Endothelial cell of umbilical vein (primary cell): ENCODE data around the gene IGFL4. TPM values are rescaled to one million over a fixed set of nuclear protein-coding genes. Genes with fewer than 3 reads are reported as not detected.
A peak's percentile ranks its signal among the peaks of the same experiment; 100 is the strongest.

Experiments used
- BruUV-seq: library from RNA; stranded (reverse); fragments of 400-500 nt; replicated peaks from 2 replicates; lab custom pipeline; 2021; lab: Mats Ljungman, UMichigan
- CTCF ChIA-PET: fragments of 300-600, 350-600 bp; sonication (Branson Sonifier 250); formaldehyde crosslinking; loops from one replicate; lab custom pipeline; 2021; ENCODE audit warnings: antibody characterized with exemption, inconsistent platforms; lab: Charles Lee
- POLR2A ChIA-PET: fragments of 300-600, 350-600 bp; sonication (Branson Sonifier 250); formaldehyde crosslinking; loops from one replicate; lab custom pipeline; 2021; ENCODE audit warnings: antibody characterized with exemption, inconsistent platforms; lab: Charles Lee
- DNase-seq: peaks from one replicate; pipeline ENCODE4 v3.0.0-alpha.2; 2011; ENCODE audit warnings: low read depth, low spot score
- FAIRE-seq: peaks from 2 replicates; lab custom pipeline; 2011; peaks lifted over from hg19 to GRCh38; lab: Jason Lieb, UNC
- H2AFZ ChIP-seq: 2 replicates; pipeline ENCODE4 v1.6.0; 2012; ENCODE audit warnings: low read depth, low read length, control low read depth, inconsistent platforms
- H3K27ac ChIP-seq: 2 replicates; pipeline ENCODE4 v1.5.1; 2011; ENCODE audit warnings: low read depth, mild to moderate bottlenecking, control low read depth, low read length, moderate library complexity; ENCODE audit not compliant: insufficient read depth
- H3K27me3 ChIP-seq, 2 experiments: 2 replicates each; pipeline versions ENCODE4 v1.6.0 to v1.6.1; 2011; ENCODE audit warnings: low read length in 2 of 2, mixed read lengths in 1 of 2; ENCODE audit not compliant: control insufficient read depth in 2 of 2, insufficient read depth in 2 of 2
- H3K36me3 ChIP-seq, 2 experiments: 2 replicates in 1 of 2; 3 replicates in 1 of 2; pipeline ENCODE4 v1.5.1; 2011; ENCODE audit warnings: low read length in 2 of 2, mild to moderate bottlenecking in 1 of 2, moderate library complexity in 1 of 2; ENCODE audit not compliant: control insufficient read depth in 2 of 2, insufficient read depth in 2 of 2; ENCODE audit errors: extremely low read depth in 1 of 2
- H3K4me1 ChIP-seq: 3 replicates; pipeline ENCODE4 v1.5.1; 2011; ENCODE audit warnings: mild to moderate bottlenecking, low read length; ENCODE audit not compliant: control insufficient read depth, insufficient read depth; ENCODE audit errors: extremely low read depth
- H3K4me2 ChIP-seq: 2 replicates; pipeline ENCODE4 v1.6.1; 2011; ENCODE audit warnings: low read length, control low read depth, mixed read lengths; ENCODE audit not compliant: insufficient read depth
- H3K4me3 ChIP-seq, 3 experiments: fragments of 200-600 bp in 1 of 3; sonication (generic), shearing (Covaris generic) in 1 of 3; replicated peaks in 1 of 3; 2 replicates each; pipeline ENCODE4 v1.5.1; 2011 to 2016; ENCODE audit warnings: control low read depth in 3 of 3, low read length in 3 of 3, mild to moderate bottlenecking in 2 of 3, inconsistent platforms in 1 of 3, low read depth in 1 of 3, moderate library complexity in 1 of 3; ENCODE audit not compliant: insufficient read depth in 1 of 3
- H3K79me2 ChIP-seq: 2 replicates; pipeline ENCODE4 v1.6.0; 2012; ENCODE audit warnings: low read length, inconsistent platforms; ENCODE audit not compliant: control insufficient read depth, insufficient read depth
- H3K9ac ChIP-seq: replicated peaks from 2 replicates; pipeline ENCODE3; 2011; ENCODE audit warnings: low read length, control low read depth; ENCODE audit not compliant: insufficient read depth; ENCODE audit errors: extremely low read depth
- H3K9me1 ChIP-seq: replicated peaks from 3 replicates; pipeline ENCODE4 v1.6.0; 2011; ENCODE audit warnings: mild to moderate bottlenecking, low read length; ENCODE audit not compliant: control insufficient read depth, insufficient read depth; ENCODE audit errors: extremely low read depth
- H3K9me3 ChIP-seq: replicated peaks from 2 replicates; pipeline ENCODE4 v1.5.1; 2012; ENCODE audit warnings: low read length, inconsistent platforms; ENCODE audit not compliant: control insufficient read depth, insufficient read depth
- H4K20me1 ChIP-seq: replicated peaks from 2 replicates; pipeline ENCODE3; 2011; ENCODE audit warnings: mild to moderate bottlenecking, low read length; ENCODE audit not compliant: control insufficient read depth, insufficient read depth; ENCODE audit errors: extremely low read depth
- CTCF ChIP-seq, 2 donors: IDR thresholded peaks; 1 replicate in 1 of 2; 2 replicates in 1 of 2; pipeline ENCODE4 v1.5.1; 2011; ENCODE audit warnings: low read length in 2 of 2, mild to moderate bottlenecking in 2 of 2, moderate library complexity in 2 of 2, control low read depth in 1 of 2, inconsistent platforms in 1 of 2, low read depth in 1 of 2; ENCODE audit not compliant: insufficient read depth in 1 of 2; ENCODE audit errors: extremely low read depth in 1 of 2
- EZH2 ChIP-seq: IDR thresholded peaks from 2 replicates; pipeline ENCODE4 v1.6.1; 2012; ENCODE audit warnings: borderline replicate concordance, low read depth, mild to moderate bottlenecking, moderate library complexity, low read length, inconsistent platforms; ENCODE audit not compliant: severe bottlenecking
- FOS ChIP-seq: IDR thresholded peaks from 2 replicates; pipeline ENCODE4 v1.6.1; 2011; ENCODE audit warnings: mild to moderate bottlenecking, low read length, moderate library complexity, borderline replicate concordance; ENCODE audit not compliant: insufficient read depth
- GATA2 ChIP-seq: IDR thresholded peaks from 2 replicates; pipeline ENCODE4 v1.7.0; 2011; ENCODE audit warnings: low read depth, mild to moderate bottlenecking, moderate library complexity, mixed read lengths, low read length; ENCODE audit not compliant: insufficient read length, insufficient read depth
- MYC ChIP-seq: IDR thresholded peaks from one replicate; pipeline ENCODE4 v1.6.1; 2011; ENCODE audit warnings: mild to moderate bottlenecking, low read depth, low read length
- POLR2A ChIP-seq: IDR thresholded peaks from 2 replicates; pipeline ENCODE4 v1.6.1; 2012; ENCODE audit warnings: low read depth, mild to moderate bottlenecking, control low read depth, low read length
- POLR2AphosphoS5 ChIP-seq: IDR thresholded peaks from 2 replicates; pipeline ENCODE4 v1.6.1; 2012; ENCODE audit warnings: low read depth, mild to moderate bottlenecking, control low read depth, low read length, moderate library complexity; ENCODE audit not compliant: insufficient read depth
- dilution Hi-C: fragments of 300-500 bp; cut with MboI; formaldehyde crosslinking; loops from one replicate; pipeline ENCODE4 v1.15.0; 2019; ENCODE audit warnings: low sequenced_read_pairs; ENCODE audit not compliant: extremely low pct_ligation_motif_present
- intact Hi-C: fragments of 100-400 bp; cut with micrococcal nuclease; formaldehyde crosslinking; loops from one replicate; pipeline ENCODE4 v1.10.0; 2022
- microRNA counts: library from miRNA; unstranded; fragments of <30 nt; microRNA quantifications from one replicate; lab custom pipeline; 2016
- microRNA-seq: library from miRNA; unstranded; fragments of <30 nt; microRNA quantifications from one replicate; pipeline ENCODE4 v1.2.0, GENCODE V29; 2021; ENCODE audit warnings: borderline number of aligned reads, borderline replicate concordance
- polyA plus RNA-seq, 4 experiments: library from polyadenylated mRNA; depleted of rRNA in 3 of 4; stranded (reverse) in 3 of 4; unstranded in 1 of 4; fragments of >200 nt; gene quantifications; 2 replicates each; pipeline versions ENCODE4 v1.2.1 to v1.2.3, GENCODE V29; 2011 to 2012; ENCODE audit warnings: missing spikeins in 1 of 4
- small RNA-seq: library from RNA; depleted of rRNA; stranded (forward); fragments of <200 nt; gene quantifications from one replicate; pipeline ENCODE3, GENCODE V24; 2012; ENCODE audit warnings: low replicate concordance, low read depth; ENCODE audit not compliant: insufficient read depth, insufficient read length
- total RNA-seq: library from RNA; stranded (reverse); gene quantifications from 2 replicates; pipeline ENCODE4 v1.2.3, GENCODE V29; 2021
- TF ChIP-seq, protein P1 (sequence below): IDR thresholded peaks from 2 replicates; pipeline ENCODE4 v1.6.1; 2011; ENCODE audit not compliant: insufficient read depth, insufficient read length

The IGFL4 gene
- total and polyA plus RNA-seq, 2 donors (not counting 3 experiments of a cell fraction or from before 2014, with no cell fraction given) = not detected

- no peak overlapping the region for H3K9ac ChIP-seq
- dilution Hi-C loops (no loop called here), intact Hi-C loops (no loop called here)
- H3K36me3 ChIP-seq = no peaks in the 10 kb centered on the region
- TF ChIP-seq GATA2 (no peak), MYC (no peak), FOS (no peak), EZH2 (no peak), POLR2A (no peak), CTCF (IDR thresholded peaks at IDR 0.05; ENCODE audit: extremely low read depth in 1 of 2, insufficient read depth in 1 of 2, low read depth in 1 of 2, low read length in 2 of 2) (no peak), POLR2AphosphoS5 (no peak)
- TF ChIP-seq, protein P1, sequence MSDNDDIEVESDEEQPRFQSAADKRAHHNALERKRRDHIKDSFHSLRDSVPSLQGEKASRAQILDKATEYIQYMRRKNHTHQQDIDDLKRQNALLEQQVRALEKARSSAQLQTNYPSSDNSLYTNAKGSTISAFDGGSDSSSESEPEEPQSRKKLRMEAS = no peak
- DNase-seq = no peak
- ChIA-PET POLR2A (interaction anchor here (0.6 kb wide), 1 partner anchor 309 kb away, joined by 3 read pairs; no protein-coding TSS in a partner anchor), CTCF (no interaction called here)
- no peak overlapping the region for H2AFZ ChIP-seq
- H4K20me1 ChIP-seq = no peaks in the 10 kb centered on the region
- no peaks in the 10 kb centered on the region for H3K79me2 ChIP-seq
- peaks cover 2 to 6% of the 10 kb centered on the region in 2 experiments for H3K27me3 ChIP-seq
- H3K4me3 ChIP-seq = no peak overlapping the region
- H3K9me1 ChIP-seq = no peaks in the 10 kb centered on the region
- peaks cover 4% of the 10 kb centered on the region for H3K4me1 ChIP-seq
- no TSS peak for BruUV-seq
- H3K27ac ChIP-seq = no peak overlapping the region
- no peaks in the 10 kb centered on the region for H3K9me3 ChIP-seq
- no peak for FAIRE-seq
- no peak overlapping the region for H3K4me2 ChIP-seq
Measured at GRCh38 chr19:45990113-45990728, 50.6 kb downstream of the IGFL4 start.

MicroRNAs encoded within 50 kb of the gene (microRNA counts, 767-probe panel; counts per million panel counts)
- 723 counts per million, percentile 96 among the panel's probes with 10 or more counts for microRNA hsa-miR-769-3p (lab: Ali Mortazavi, UCI)
- 723 counts per million, percentile 96 among the panel's probes with 10 or more counts for microRNA hsa-miR-769-5p (lab: Ali Mortazavi, UCI)

Small RNAs within 50 kb of the gene (microRNA-seq; reads per million reads assigned to microRNA genes)
- 153 reads per million, percentile 60 among the genes with 10 or more reads in this experiment for gene MIR769

Small RNAs within 50 kb of the gene (small RNA-seq; reads per million reads assigned to genes)
- 1.1 reads per million for gene MIR769

Other genes with a start within 250 kb of the IGFL4 start
- gene DMWD, start 248.2 kb downstream of the IGFL4 start, total RNA-seq = 81.1 and 81.6 TPM in 2 replicates
- 36.9 and 45.5 TPM in 2 replicates for gene DMWD, start 248.2 kb downstream of the IGFL4 start, polyA plus RNA-seq
- 0.25 and 0.62 TPM in 2 replicates for gene RSPH6A, start 225.7 kb downstream of the IGFL4 start, total RNA-seq
- 0.03 TPM in 1 of 2 replicates, not detected in the other for gene RSPH6A, start 225.7 kb downstream of the IGFL4 start, polyA plus RNA-seq
- gene SYMPK, start 177.9 kb downstream of the IGFL4 start, total RNA-seq = 94.5 and 95.7 TPM in 2 replicates
- 89.8 and 104 TPM in 2 replicates for gene SYMPK, start 177.9 kb downstream of the IGFL4 start, polyA plus RNA-seq
- gene FOXA3, start 176.7 kb downstream of the IGFL4 start, total RNA-seq = not detected in 2 replicates
- gene FOXA3, start 176.7 kb downstream of the IGFL4 start, polyA plus RNA-seq = 0.06 TPM in 2 replicates
- 17.1 and 17.5 TPM in 2 replicates for gene IRF2BP1, start 154.9 kb downstream of the IGFL4 start, total RNA-seq
- gene IRF2BP1, start 154.9 kb downstream of the IGFL4 start, polyA plus RNA-seq = 12.3 and 16.6 TPM in 2 replicates
- 9.0 and 9.6 TPM in 2 replicates for gene MYPOP, start 138.4 kb downstream of the IGFL4 start, total RNA-seq
- gene MYPOP, start 138.4 kb downstream of the IGFL4 start, polyA plus RNA-seq = 3.9 TPM in 2 replicates
- gene NANOS2, start 126.2 kb downstream of the IGFL4 start, total RNA-seq = not detected in 2 replicates
- gene NANOS2, start 126.2 kb downstream of the IGFL4 start, polyA plus RNA-seq = not detected in 2 replicates
- 34.2 and 35.2 TPM in 2 replicates for gene NOVA2, start 67.1 kb downstream of the IGFL4 start, total RNA-seq
- 4.2 and 5.6 TPM in 2 replicates for gene NOVA2, start 67.1 kb downstream of the IGFL4 start, polyA plus RNA-seq
- gene CCDC61, start 45.5 kb downstream of the IGFL4 start, total RNA-seq = 14.8 and 20.1 TPM in 2 replicates
- gene CCDC61, start 45.5 kb downstream of the IGFL4 start, polyA plus RNA-seq = 9.6 and 10.3 TPM in 2 replicates
- not detected in 2 replicates for gene PGLYRP1, start 17.9 kb downstream of the IGFL4 start, total RNA-seq
- gene PGLYRP1, start 17.9 kb downstream of the IGFL4 start, polyA plus RNA-seq = not detected in 2 replicates
- gene IGFL3, start 83.7 kb upstream of the IGFL4 start, total RNA-seq = not detected in 2 replicates
- gene IGFL3, start 83.7 kb upstream of the IGFL4 start, polyA plus RNA-seq = not detected in 2 replicates
- not detected in 2 replicates for gene IGFL2, start 107.2 kb upstream of the IGFL4 start, total RNA-seq
- gene IGFL2, start 107.2 kb upstream of the IGFL4 start, polyA plus RNA-seq = not detected in 2 replicates
- gene IGFL1, start 188.7 kb upstream of the IGFL4 start, total RNA-seq = not detected in 2 replicates
- gene IGFL1, start 188.7 kb upstream of the IGFL4 start, polyA plus RNA-seq = not detected in 2 replicates